Middle frontal gyrus (tissue), 1 donor: ENCODE data around the gene IFITM10.

ENCODE experiments used
- DNase-seq: peaks from one replicate; pipeline ENCODE4 v3.0.0-alpha.2; 2015; ENCODE audit warnings: low spot score; ENCODE audit errors: extremely low spot score

Gene IFITM10

DNA sequence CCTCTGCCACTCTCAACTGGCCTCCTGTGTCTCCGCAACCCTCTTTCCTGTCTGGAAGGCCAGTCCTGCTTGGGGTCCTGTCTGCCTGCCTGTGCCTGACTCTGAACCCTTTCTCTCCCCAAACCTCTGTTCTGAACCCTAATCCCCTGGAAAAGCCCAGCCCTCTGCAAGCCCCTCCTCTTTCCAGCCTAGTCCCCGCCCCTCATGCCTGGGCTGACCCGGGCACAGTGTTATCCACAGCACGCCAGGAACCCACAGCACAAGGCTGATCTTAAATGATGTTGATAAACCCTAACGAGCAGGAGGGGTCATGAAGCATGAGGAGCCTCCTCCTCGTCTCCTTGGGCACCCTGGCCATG, at the start of gene IFITM10:
Gene IFITM10 (minus strand): TSS at position 115 of the 359 bp plus-strand sequence. CDS start 153 bp downstream, outside the sequence.
- no peak for DNase-seq

GRCh38 chr11:1797391-1798125, 47.2 kb upstream of the IFITM10 start:
- no peak for DNase-seq

- DNase-seq, result no peak
Observed at GRCh38 chr11:1796413-1797011, 46.1 kb upstream of the IFITM10 start.

GRCh38 chr11:1793081-1793480, 42.7 kb upstream of the IFITM10 start:
- DNase-seq, result no peak

DNA sequence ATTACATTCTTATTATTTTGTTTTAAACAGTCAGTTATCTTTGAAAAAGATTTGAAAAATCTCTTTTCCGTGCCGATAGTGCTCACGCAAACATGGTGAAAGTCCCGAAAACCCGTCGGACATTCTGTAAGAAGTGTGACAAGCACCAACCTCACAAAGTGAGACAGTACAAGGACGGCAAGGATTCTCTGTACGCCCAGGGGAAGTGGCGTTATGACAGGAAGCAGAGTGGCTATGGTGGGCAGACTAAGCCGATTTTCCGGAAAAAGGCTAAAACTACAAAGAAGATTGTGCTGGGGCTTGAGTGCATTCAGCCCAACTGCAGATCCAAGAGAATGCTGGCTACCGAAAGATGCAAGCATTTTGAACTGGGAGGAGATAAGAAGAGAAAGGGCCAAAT, 42.1 kb upstream of the IFITM10 start:
- DNase-seq, result no peak

- DNase-seq, result no peak
Observed at GRCh38 chr11:1791912-1792311, 41.5 kb upstream of the IFITM10 start.

DNA sequence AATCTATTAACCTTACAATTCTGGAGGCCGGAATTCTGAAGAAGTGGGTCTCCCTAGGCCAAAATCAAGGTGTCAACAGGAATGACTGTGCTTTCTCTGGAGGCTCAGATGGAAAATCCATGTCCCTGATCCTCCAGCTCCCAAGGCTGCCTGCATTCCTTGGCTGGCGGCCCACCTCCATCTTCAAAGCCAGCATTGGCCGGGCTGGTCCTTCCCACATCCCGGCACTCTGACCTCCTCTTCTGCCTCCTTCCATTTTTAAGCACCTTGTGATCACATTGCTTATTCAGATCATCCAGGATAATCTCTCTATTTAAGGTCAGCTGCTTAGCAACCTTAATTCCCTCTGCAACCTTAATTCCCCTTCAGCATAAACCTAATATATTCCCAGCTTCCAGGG, 36.1 kb upstream of the IFITM10 start:
- no peak for DNase-seq

- DNase-seq, result no peak
Observed at GRCh38 chr11:1785749-1786413, 35.5 kb upstream of the IFITM10 start.

DNA sequence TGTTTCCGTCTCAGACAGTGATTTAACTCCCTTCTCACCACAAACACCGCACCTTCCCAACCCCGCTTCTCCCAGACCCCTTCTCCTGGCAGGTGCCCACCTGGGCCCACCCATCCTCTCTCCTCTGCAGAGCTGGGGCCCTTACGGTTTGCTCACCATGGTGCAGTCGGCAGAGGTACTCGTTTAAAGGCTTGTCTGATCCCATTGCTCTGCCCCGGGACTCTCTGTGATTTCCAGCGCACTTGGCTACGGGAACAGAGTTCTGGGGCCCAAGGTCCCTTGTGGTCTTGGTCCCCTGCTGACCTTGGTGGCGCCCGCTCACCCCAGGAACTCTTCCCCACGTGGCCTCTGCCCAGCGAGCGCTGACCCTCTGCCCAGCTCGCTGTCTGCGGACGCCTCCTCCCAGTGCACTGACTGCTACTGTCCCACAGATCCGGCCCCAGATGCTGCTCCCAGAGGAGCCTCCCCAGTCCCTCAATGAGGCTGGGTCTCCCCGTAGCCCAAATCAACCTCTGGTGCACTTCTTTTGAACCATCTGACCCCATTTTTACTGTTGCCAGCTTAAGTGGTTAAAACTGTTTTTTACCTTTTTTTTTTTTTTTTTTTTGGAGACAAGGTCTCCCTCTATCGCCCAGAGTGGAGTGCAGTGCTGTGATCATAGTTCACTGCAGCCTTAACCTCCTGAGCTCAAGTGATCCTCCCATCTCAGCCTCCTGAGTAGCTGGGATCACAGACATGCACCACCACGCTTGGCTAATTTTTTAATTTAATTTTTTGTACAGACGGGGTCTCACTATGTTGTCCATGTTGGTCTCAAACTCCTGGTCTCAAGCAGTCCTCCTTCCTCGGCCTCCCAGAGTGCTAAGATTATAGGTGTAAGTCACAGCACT, 34.6 kb upstream of the IFITM10 start:
- no peak for DNase-seq

- no peak for DNase-seq
Observed at GRCh38 chr11:1783725-1784529, 33.5 kb upstream of the IFITM10 start.

- no peak for DNase-seq
Observed at GRCh38 chr11:1782831-1783724, 32.7 kb upstream of the IFITM10 start.

DNA sequence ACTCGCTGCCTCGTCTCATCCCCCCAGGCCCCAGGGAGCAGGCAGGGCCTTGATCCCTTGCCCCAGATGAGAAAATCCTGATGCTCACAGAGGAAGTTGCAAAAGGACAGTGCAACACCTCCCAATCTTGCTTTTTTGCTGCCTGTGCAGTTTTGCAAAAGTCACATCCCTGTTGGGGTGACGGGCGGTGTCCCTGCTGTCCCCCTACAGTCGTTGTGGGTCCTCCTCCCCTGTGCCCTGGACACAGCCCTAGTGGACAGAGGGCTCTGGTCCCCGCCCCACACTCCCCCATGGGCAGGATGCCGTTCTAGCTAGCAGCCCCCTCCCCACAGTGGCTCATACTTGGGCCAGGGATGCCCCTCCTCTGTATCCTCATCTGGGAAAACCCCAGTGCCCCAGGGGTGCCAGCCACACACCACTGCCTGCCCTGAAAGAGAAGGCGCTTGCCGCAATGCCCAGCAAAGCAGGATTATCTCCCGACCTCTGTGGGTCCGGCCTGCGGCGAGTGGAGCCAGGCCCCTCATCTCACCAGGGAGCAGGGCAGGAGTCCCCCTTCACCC, 31.7 kb upstream of the IFITM10 start:
- no peak for DNase-seq

DNA sequence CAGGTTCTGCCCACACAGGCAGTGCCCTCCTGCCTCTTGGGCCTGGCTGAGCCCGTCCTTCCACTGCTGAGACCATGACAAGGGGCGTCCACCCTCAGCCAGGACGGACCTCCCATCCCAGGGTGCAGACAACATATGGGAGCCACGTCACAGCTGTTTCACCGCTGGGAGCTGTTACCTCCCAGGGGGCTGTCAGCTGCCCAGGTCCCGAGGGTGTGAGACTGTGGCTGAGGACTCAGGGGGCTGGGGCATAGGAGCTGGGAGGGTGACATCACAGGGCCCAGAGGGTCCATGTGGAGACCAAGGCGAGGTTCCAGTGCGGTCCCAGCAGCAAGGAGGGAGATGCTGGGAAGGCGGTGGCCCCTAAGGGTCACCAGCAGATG, 31.2 kb upstream of the IFITM10 start:
- no peak for DNase-seq

GRCh38 chr11:1780700-1781592, 30.6 kb upstream of the IFITM10 start:
- DNase-seq, result no peak

GRCh38 chr11:1779806-1780699, 29.7 kb upstream of the IFITM10 start:
- DNase-seq, result no peak

GRCh38 chr11:1779034-1779805, 28.8 kb upstream of the IFITM10 start:
- no peak for DNase-seq
